NOMO-1 (cell line): ENCODE measurements around the gene PCSK6.

Source experiments
- DNase-seq, 2 experiments: peaks; one replicate each; lab custom pipeline; 2025; ENCODE audit not compliant: unreplicated experiment in 2 of 2; lab: John Stamatoyannopoulos, UW

PCSK6 gene

DNA sequence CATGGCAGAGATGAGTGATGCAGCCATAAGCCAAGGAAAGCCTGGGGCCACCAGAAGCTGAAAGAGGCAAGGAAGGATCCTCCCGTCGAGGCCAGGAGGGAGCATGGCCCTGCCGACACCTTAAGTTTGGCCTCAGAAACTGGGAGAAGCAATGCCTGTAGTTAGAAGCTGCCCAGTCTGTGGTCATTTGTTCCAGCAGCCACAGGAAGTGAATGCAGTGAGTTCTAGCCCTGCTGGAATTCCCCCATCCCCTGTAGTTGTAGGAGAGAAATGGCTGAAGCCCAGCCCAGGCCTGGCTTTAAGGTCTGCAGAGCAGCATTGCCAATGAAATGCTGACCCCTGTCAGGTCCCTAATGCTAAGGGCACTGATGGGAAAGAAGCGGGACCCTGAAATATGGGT lies 225.5 kb downstream of the PCSK6 start:
- DNase-seq, result no peak

DNA sequence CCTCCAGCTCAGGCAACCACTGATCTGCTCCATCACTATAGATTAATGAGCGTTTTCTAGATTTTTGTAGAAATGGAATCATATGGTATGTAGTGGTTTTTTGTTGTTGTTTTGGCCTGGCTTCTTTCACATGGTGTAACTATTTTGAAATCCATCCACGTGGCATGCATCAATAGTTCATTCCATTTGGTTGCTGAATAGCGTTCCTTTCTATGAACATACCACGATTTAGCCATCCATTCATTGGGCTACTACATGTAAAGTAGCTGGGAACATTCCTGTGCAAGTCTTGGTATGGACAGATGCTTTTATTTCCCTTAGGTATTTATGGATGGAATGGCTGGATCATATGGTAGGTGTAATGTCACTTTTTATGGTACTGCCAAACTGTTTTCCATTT lies 227.0 kb downstream of the PCSK6 start:
- DNase-seq, result no peak

DNA sequence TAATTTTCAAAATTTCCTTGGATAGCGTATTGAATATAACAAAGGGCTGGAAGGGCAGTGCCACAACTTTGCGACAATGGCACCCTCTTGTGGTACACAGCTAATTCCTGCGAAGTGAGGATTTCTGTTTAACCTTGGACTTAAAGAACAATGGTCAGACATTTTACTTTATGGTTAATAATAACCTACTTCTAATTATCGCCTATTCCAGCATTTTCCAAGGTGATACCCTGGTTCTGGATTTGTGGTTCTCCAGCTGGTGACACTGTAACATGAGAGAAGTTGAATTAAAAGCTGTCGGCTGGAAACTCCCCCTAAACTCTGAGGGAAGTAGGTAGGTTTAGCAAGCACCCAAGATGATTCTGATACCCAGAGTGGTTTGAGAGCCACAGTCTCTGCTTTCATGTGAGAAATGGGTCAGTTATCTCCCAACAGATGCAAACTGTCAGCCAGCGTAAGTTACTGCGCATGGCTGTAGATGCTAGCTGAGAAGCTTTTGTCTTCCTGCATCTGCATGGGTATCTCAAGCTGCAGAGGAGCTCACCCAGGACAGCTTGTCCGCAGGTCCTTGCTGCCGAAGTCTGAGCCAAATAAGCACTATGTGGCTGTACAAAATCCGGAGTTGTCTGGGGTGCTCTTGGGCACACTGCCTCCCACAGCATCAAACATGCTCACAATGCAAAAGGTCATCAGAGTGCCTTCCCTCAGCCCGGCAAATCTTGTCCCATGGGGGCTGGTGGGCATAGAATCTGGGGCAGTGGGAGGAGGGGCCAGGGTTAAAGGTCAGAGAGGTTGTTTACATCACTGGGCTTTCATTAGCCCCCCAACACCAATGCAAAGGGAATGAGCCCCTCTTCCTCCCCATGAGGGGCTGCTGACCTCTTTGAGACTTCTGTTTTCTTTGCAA lies 231.0 kb downstream of the PCSK6 start:
- DNase-seq, result peak; percentile 51 to 69

DNA sequence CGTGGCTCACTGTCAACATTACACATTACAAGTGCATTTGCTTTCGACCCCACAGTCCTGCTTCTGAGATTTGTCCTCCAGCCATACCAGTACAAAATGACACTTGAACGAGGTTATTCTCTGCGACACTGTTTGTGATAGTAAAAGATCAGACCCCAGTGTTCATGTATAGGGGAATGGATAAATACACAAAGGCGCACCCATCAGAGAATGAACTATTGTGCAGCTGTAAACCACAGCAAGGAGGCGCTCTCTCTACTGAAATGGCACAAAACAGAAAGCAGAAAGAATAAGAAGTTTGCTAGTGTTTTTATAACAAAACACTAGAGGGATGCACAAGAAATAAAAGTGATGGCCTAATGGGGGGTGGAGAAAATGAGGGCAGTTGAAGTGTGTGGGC lies 232.8 kb downstream of the PCSK6 start:
- DNase-seq, result peak; percentile 17 to 24

GRCh38 chr15:101255615-101256241 lies 233.8 kb downstream of the PCSK6 start:
- no peak for DNase-seq

- no peak for DNase-seq
Observed at GRCh38 chr15:101255051-101255395, 234.5 kb downstream of the PCSK6 start.

- DNase-seq, result no peak
Observed at GRCh38 chr15:101254157-101255050, 235.1 kb downstream of the PCSK6 start.
